ENCODE measurements around the gene ISL1.

Gene ISL1

DNA sequence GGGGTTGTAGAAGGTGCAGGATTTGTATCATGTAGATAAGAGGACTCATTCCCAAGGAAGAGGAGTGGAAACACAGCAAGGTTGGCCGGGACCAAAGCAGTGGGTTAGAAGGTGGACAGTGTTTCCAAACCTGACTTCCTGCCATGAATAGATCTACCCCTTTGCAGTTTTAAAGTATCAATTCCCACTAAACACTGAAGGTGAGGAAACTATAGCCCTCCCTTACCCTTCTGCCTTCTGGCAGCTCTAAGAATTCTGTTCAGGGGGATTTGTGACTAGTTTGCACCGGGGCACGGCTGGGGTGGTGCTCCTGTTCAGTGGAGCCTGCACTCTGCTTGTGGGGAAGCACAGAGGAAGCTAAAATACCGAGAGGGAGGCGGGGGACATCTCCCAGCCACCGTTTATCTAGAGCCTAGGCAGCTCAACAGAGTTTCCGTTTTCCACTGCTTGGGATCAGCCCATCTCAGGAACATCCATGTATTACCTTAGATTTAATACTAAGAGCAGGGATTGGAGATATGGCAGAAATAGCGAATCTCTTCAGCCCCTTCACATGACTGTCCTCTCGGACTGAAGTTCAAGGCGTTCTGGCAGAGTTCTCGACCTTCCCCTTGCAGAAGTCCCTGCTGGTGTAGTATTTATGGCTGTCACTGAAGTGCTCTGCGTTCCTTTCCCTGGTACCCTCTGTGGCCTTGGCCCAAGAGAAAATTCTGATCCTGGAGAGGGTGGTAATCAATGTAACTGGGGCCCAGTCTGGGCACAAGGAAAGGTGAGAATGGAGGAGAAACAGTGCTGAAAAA is 5.4 kb downstream of the ISL1 start:
- peaks cover 27 to 100% (median 78%) of the 10 kb centered on the region in 3 experiments for H3K27me3 ChIP-seq (ENCODE audit: control insufficient read depth in 3 of 3, insufficient read depth in 3 of 3, low read depth in 1 of 3, low read length in 3 of 3)
- H3K4ac ChIP-seq (ENCODE audit: low read length), result no peak overlapping the region
- H3K4me1 ChIP-seq (ENCODE audit: control insufficient read depth in 2 of 2, insufficient read depth in 1 of 2, low read depth in 1 of 2, low read length in 2 of 2), result peaks cover 0 to 9% of the 10 kb centered on the region in 2 donors
- peaks cover 0 to 4% of the 10 kb centered on the region in 2 donors for H3K9me3 ChIP-seq (replicated peaks in 1 of 2; ENCODE audit: control insufficient read depth in 2 of 2, insufficient read depth in 1 of 2, low read depth in 1 of 2, low read length in 2 of 2)
- H3K9ac ChIP-seq (ENCODE audit: low read depth, low read length, poor library complexity), result no peak overlapping the region
- H2BK12ac ChIP-seq (ENCODE audit: low read length), result no peak overlapping the region
- DNase-seq (ENCODE audit: low spot score), result no peak
- H3K79me1 ChIP-seq (ENCODE audit: low read depth, low read length), result no peaks in the 10 kb centered on the region
- no peak overlapping the region for H3K14ac ChIP-seq (ENCODE audit: low read length)
- H2BK15ac ChIP-seq (ENCODE audit: low read length), result no peak overlapping the region
- peak overlapping the region; percentile 76 for H2AFZ ChIP-seq (ENCODE audit: low read length)
- no peak overlapping the region for H3K27ac ChIP-seq (replicated peaks; ENCODE audit: low read length)
- no peak overlapping the region for H4K8ac ChIP-seq (ENCODE audit: low read depth, low read length)
- H3K18ac ChIP-seq (ENCODE audit: low read length), result no peak overlapping the region
- H3K23ac ChIP-seq (ENCODE audit: low read depth, low read length, poor library complexity), result no peak overlapping the region
- no peak overlapping the region for H4K91ac ChIP-seq (ENCODE audit: low read depth, low read length, poor library complexity)
- H3K4me2 ChIP-seq (ENCODE audit: insufficient read depth, low read length, poor library complexity, severe bottlenecking), result peak overlapping the region; percentile 75
- H3K36me3 ChIP-seq (replicated peaks in 1 of 2; ENCODE audit: control insufficient read depth in 2 of 2, insufficient read depth in 2 of 2, low read length in 2 of 2), result no peaks in the 10 kb centered on the region
- H3K4me3 ChIP-seq (ENCODE audit: low read length in 2 of 2), result no peak overlapping the region
- H2AK5ac ChIP-seq (ENCODE audit: low read depth, low read length), result no peak overlapping the region
- no CpG with 5 or more reads among the region's 12 CpGs for WGBS, 2 donors (ENCODE audit: extremely low coverage in 2 of 2, insufficient read length in 2 of 2, insufficient replicate concordance in 1 of 2)
- H2BK120ac ChIP-seq (ENCODE audit: low read depth, low read length), result no peak overlapping the region
- no peak overlapping the region for H2BK5ac ChIP-seq (ENCODE audit: low read length)

DNA sequence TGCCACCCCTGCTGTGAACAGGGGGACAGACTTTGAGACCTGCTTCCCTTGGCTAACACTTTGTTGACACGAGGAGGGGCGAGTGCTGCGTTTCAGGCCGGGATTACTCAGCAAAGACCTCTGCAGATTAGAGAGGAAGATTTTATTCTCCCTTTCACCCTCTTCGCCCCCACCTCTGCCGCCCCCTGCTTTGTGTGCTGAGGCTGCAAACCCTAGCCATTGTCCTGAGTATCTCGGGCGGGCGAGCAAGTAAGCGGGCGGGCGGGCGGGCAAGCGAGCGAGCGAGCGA is 6.0 kb downstream of the ISL1 start:
- Histone ChIP-seq H3K4me2 (ENCODE audit: insufficient read depth, low read length, poor library complexity, severe bottlenecking) (peak overlapping the region; percentile 75), H3K27ac (replicated peaks; ENCODE audit: low read length) (no peak overlapping the region), H3K4ac (ENCODE audit: low read length) (no peak overlapping the region), H2BK15ac (ENCODE audit: low read length) (no peak overlapping the region), H3K4me3 (ENCODE audit: low read length in 2 of 2) (no peak overlapping the region), H3K4me1 (ENCODE audit: control insufficient read depth in 2 of 2, insufficient read depth in 1 of 2, low read depth in 1 of 2, low read length in 2 of 2) (peaks cover 0 to 7% of the 10 kb centered on the region in 2 donors), H4K8ac (ENCODE audit: low read depth, low read length) (no peak overlapping the region), H3K9ac (ENCODE audit: low read depth, low read length, poor library complexity) (no peak overlapping the region), H3K14ac (ENCODE audit: low read length) (no peak overlapping the region), H3K23ac (ENCODE audit: low read depth, low read length, poor library complexity) (no peak overlapping the region), H2BK12ac (ENCODE audit: low read length) (no peak overlapping the region), H2AK5ac (ENCODE audit: low read depth, low read length) (no peak overlapping the region), H2AFZ (ENCODE audit: low read length) (peak overlapping the region; percentile 76), H2BK120ac (ENCODE audit: low read depth, low read length) (no peak overlapping the region), H3K27me3 (ENCODE audit: control insufficient read depth in 3 of 3, insufficient read depth in 3 of 3, low read depth in 1 of 3, low read length in 3 of 3) (peaks cover 27 to 100% (median 79%) of the 10 kb centered on the region in 3 experiments), H4K91ac (ENCODE audit: low read depth, low read length, poor library complexity) (no peak overlapping the region), H2BK5ac (ENCODE audit: low read length) (no peak overlapping the region), H3K79me1 (ENCODE audit: low read depth, low read length) (no peaks in the 10 kb centered on the region), H3K18ac (ENCODE audit: low read length) (no peak overlapping the region), H3K9me3 (replicated peaks in 1 of 2; ENCODE audit: control insufficient read depth in 2 of 2, insufficient read depth in 1 of 2, low read depth in 1 of 2, low read length in 2 of 2) (peaks cover 0 to 4% of the 10 kb centered on the region in 2 donors), H3K36me3 (replicated peaks in 1 of 2; ENCODE audit: control insufficient read depth in 2 of 2, insufficient read depth in 2 of 2, low read length in 2 of 2) (no peaks in the 10 kb centered on the region)
- DNase-seq (ENCODE audit: low spot score), result no peak
- WGBS, 2 donors (ENCODE audit: extremely low coverage in 2 of 2, insufficient read length in 2 of 2, insufficient replicate concordance in 1 of 2), result no CpG with 5 or more reads among the region's 17 CpGs

DNA sequence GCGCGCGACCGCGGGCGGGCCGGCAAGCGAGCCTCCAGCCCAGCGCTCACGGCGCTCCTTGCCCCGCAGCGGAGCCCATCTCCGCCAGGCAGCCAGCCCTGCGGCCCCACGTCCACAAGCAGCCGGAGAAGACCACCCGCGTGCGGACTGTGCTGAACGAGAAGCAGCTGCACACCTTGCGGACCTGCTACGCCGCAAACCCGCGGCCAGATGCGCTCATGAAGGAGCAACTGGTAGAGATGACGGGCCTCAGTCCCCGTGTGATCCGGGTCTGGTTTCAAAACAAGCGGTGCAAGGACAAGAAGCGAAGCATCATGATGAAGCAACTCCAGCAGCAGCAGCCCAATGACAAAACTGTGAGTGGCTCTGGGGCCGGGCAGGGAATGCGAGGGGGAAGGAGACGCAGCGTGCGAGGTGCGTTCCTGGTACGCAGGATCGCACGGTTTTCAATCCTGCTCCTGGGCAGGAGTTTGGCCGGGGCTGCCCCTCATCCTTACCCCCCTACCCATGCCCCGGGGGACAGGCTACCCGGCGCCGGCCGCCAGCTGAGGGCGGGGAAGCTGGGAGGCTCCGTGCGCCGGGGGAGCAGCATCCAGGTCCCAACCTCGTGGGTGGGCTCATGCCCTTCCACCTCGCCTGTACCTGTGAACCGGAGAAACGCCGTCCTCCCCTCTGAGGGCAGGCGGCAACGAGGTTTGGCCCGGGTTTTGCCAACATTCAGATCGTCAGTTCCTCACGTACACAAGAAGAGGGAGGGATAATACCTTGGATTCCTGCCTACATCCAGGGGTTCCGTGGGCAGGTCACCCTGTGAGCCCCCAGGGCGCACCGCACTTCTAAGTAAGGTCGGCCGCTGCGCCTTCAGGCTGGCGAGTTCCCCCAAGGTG is 6.6 kb downstream of the ISL1 start:
- Histone ChIP-seq H3K4me1 (ENCODE audit: control insufficient read depth in 2 of 2, insufficient read depth in 1 of 2, low read depth in 1 of 2, low read length in 2 of 2) (peaks cover 0 to 7% of the 10 kb centered on the region in 2 donors), H2AFZ (ENCODE audit: low read length) (peak overlapping the region; percentile 76), H3K4me2 (ENCODE audit: insufficient read depth, low read length, poor library complexity, severe bottlenecking) (peak overlapping the region; percentile 75), H2BK120ac (ENCODE audit: low read depth, low read length) (no peak overlapping the region), H3K18ac (ENCODE audit: low read length) (peak overlapping the region; percentile 58), H3K23ac (ENCODE audit: low read depth, low read length, poor library complexity) (peak overlapping the region; percentile 11), H3K14ac (ENCODE audit: low read length) (peak overlapping the region; percentile 43), H3K9ac (ENCODE audit: low read depth, low read length, poor library complexity) (peak overlapping the region; percentile 74), H3K79me1 (ENCODE audit: low read depth, low read length) (no peaks in the 10 kb centered on the region), H2BK12ac (ENCODE audit: low read length) (no peak overlapping the region), H3K36me3 (replicated peaks in 1 of 2; ENCODE audit: control insufficient read depth in 2 of 2, insufficient read depth in 2 of 2, low read length in 2 of 2) (no peaks in the 10 kb centered on the region), H3K9me3 (replicated peaks in 1 of 2; ENCODE audit: control insufficient read depth in 2 of 2, insufficient read depth in 1 of 2, low read depth in 1 of 2, low read length in 2 of 2) (no peaks in the 10 kb centered on the region), H2AK5ac (ENCODE audit: low read depth, low read length) (no peak overlapping the region), H3K4me3 (ENCODE audit: low read length in 2 of 2) (peak overlapping the region; percentile 1 to 78), H2BK15ac (ENCODE audit: low read length) (no peak overlapping the region), H3K4ac (ENCODE audit: low read length) (no peak overlapping the region), H3K27ac (replicated peaks; ENCODE audit: low read length) (no peak overlapping the region), H3K27me3 (ENCODE audit: control insufficient read depth in 3 of 3, insufficient read depth in 3 of 3, low read depth in 1 of 3, low read length in 3 of 3) (peaks cover 27 to 100% (median 77%) of the 10 kb centered on the region in 3 experiments), H4K8ac (ENCODE audit: low read depth, low read length) (no peak overlapping the region), H4K91ac (ENCODE audit: low read depth, low read length, poor library complexity) (no peak overlapping the region), H2BK5ac (ENCODE audit: low read length) (no peak overlapping the region)
- no peak for DNase-seq (ENCODE audit: low spot score)
- WGBS, 2 donors (ENCODE audit: extremely low coverage in 2 of 2, insufficient read length in 2 of 2, insufficient replicate concordance in 1 of 2), result no CpG with 5 or more reads among the region's 68 CpGs

- no peak overlapping the region for H4K91ac ChIP-seq (ENCODE audit: low read depth, low read length, poor library complexity)
- H3K27me3 ChIP-seq (ENCODE audit: control insufficient read depth in 3 of 3, insufficient read depth in 3 of 3, low read depth in 1 of 3, low read length in 3 of 3), result peaks cover 33 to 100% (median 86%) of the 10 kb centered on the region in 3 experiments
- peaks cover 0 to 7% of the 10 kb centered on the region in 2 donors for H3K4me1 ChIP-seq (ENCODE audit: control insufficient read depth in 2 of 2, insufficient read depth in 1 of 2, low read depth in 1 of 2, low read length in 2 of 2)
- H3K4me3 ChIP-seq (ENCODE audit: low read length in 2 of 2), result no peak overlapping the region
- no peak overlapping the region for H2AFZ ChIP-seq (ENCODE audit: low read length)
- no peak overlapping the region for H3K14ac ChIP-seq (ENCODE audit: low read length)
- no peaks in the 10 kb centered on the region for H3K79me1 ChIP-seq (ENCODE audit: low read depth, low read length)
- no peak overlapping the region for H2BK15ac ChIP-seq (ENCODE audit: low read length)
- H3K4ac ChIP-seq (ENCODE audit: low read length), result no peak overlapping the region
- H2BK120ac ChIP-seq (ENCODE audit: low read depth, low read length), result no peak overlapping the region
- H3K27ac ChIP-seq (replicated peaks; ENCODE audit: low read length), result no peak overlapping the region
- H2AK5ac ChIP-seq (ENCODE audit: low read depth, low read length), result no peak overlapping the region
- H3K4me2 ChIP-seq (ENCODE audit: insufficient read depth, low read length, poor library complexity, severe bottlenecking), result no peak overlapping the region
- H3K36me3 ChIP-seq (replicated peaks in 1 of 2; ENCODE audit: control insufficient read depth in 2 of 2, insufficient read depth in 2 of 2, low read length in 2 of 2), result no peaks in the 10 kb centered on the region
- no peak overlapping the region for H3K18ac ChIP-seq (ENCODE audit: low read length)
- no peak overlapping the region for H4K8ac ChIP-seq (ENCODE audit: low read depth, low read length)
- H2BK12ac ChIP-seq (ENCODE audit: low read length), result no peak overlapping the region
- no peak for DNase-seq (ENCODE audit: low spot score)
- H2BK5ac ChIP-seq (ENCODE audit: low read length), result no peak overlapping the region
- H3K9me3 ChIP-seq (replicated peaks in 1 of 2; ENCODE audit: control insufficient read depth in 2 of 2, insufficient read depth in 1 of 2, low read depth in 1 of 2, low read length in 2 of 2), result no peaks in the 10 kb centered on the region
- no CpG with 5 or more reads among the region's 5 CpGs for WGBS, 2 donors (ENCODE audit: extremely low coverage in 2 of 2, insufficient read length in 2 of 2, insufficient replicate concordance in 1 of 2)
- no peak overlapping the region for H3K9ac ChIP-seq (ENCODE audit: low read depth, low read length, poor library complexity)
- H3K23ac ChIP-seq (ENCODE audit: low read depth, low read length, poor library complexity), result no peak overlapping the region
Observed at GRCh38 chr5:51391175-51391574, 7.9 kb downstream of the ISL1 start.
